Karpas-422 (cell line): ENCODE data around the gene TMEM63B. TPM values are rescaled to one million over a fixed set of nuclear protein-coding genes. Genes with fewer than 3 reads are reported as not detected.
A peak's percentile ranks its signal among the peaks of the same experiment; 100 is the strongest.

ENCODE experiments used
- DNase-seq: peaks from one replicate; pipeline ENCODE4 v3.0.0-alpha.2; 2015
- H2AFZ ChIP-seq: fragments of 200-600 bp; sonication (generic); 2 replicates; pipeline ENCODE4 v1.6.1; 2014; ENCODE audit warnings: antibody characterized with exemption, low read length, mixed read lengths
- H3K27ac ChIP-seq: fragments of 200-600 bp; sonication (generic); 2 replicates; pipeline ENCODE4 v1.5.1; 2014; ENCODE audit warnings: mild to moderate bottlenecking, low read length, moderate library complexity
- H3K27me3 ChIP-seq: fragments of 200-600 bp; sonication (generic); 2 replicates; pipeline ENCODE4 v1.6.1; 2014; ENCODE audit warnings: low read length, mixed read lengths
- H3K36me3 ChIP-seq: fragments of 200-600 bp; sonication (generic); 2 replicates; pipeline ENCODE4 v1.6.1; 2014; ENCODE audit warnings: low read length, mixed read lengths; ENCODE audit not compliant: insufficient read depth
- H3K4me1 ChIP-seq: fragments of 200-600 bp; sonication (generic); 2 replicates; pipeline ENCODE4 v1.6.1; 2014; ENCODE audit warnings: mild to moderate bottlenecking, low read length, mixed read lengths
- H3K4me2 ChIP-seq: fragments of 200-600 bp; sonication (generic); 2 replicates; pipeline ENCODE4 v1.6.1; 2014; ENCODE audit warnings: low read length, low read depth, mild to moderate bottlenecking; ENCODE audit not compliant: poor library complexity, severe bottlenecking
- H3K4me3 ChIP-seq: fragments of 200-600 bp; sonication (generic); 2 replicates; pipeline ENCODE4 v1.5.1; 2014; ENCODE audit warnings: mild to moderate bottlenecking, antibody characterized with exemption, low read length, mixed read lengths
- H3K79me2 ChIP-seq: fragments of 200-600 bp; sonication (generic); 2 replicates; pipeline ENCODE4 v1.6.1; 2014; ENCODE audit warnings: mild to moderate bottlenecking, low read length, mixed read lengths
- H3K9ac ChIP-seq: fragments of 200-600 bp; sonication (generic); 2 replicates; pipeline ENCODE4 v1.6.0; 2014; ENCODE audit warnings: low read length
- H3K9me2 ChIP-seq: fragments of 200-600 bp; sonication (generic), shearing (Covaris generic); replicated peaks from 2 replicates; pipeline ENCODE4 v1.6.0; 2014; ENCODE audit warnings: mild to moderate bottlenecking, low read length, moderate library complexity; ENCODE audit not compliant: insufficient read depth
- H3K9me3 ChIP-seq: fragments of 300-700, 200-600 bp; sonication (generic); 2 replicates; pipeline ENCODE4 v1.6.1; 2014; ENCODE audit warnings: low read length, mixed read lengths
- H4K20me1 ChIP-seq: fragments of 200-600 bp; sonication (generic); 2 replicates; pipeline ENCODE4 v1.6.1; 2014; ENCODE audit warnings: mild to moderate bottlenecking, antibody characterized with exemption, low read length, low read depth; ENCODE audit not compliant: insufficient read depth
- total RNA-seq: library from RNA; depleted of rRNA; stranded (reverse); fragments of >200 nt; shearing (Covaris generic); gene quantifications from 2 replicates; pipeline ENCODE4 v1.2.3, GENCODE V29; 2014; ENCODE audit warnings: low replicate concordance

TMEM63B gene
- total RNA-seq, 1 experiment from 2014 or later = 9.1 TPM

- no peaks in the 10 kb centered on the region for H3K79me2 ChIP-seq
- no peak overlapping the region for H3K9ac ChIP-seq
- peaks cover 9% of the 10 kb centered on the region for H3K4me1 ChIP-seq
- H3K36me3 ChIP-seq = no peaks in the 10 kb centered on the region
- no peak overlapping the region for H3K27ac ChIP-seq
- H4K20me1 ChIP-seq = no peaks in the 10 kb centered on the region
- no peaks in the 10 kb centered on the region for H3K9me3 ChIP-seq
- DNase-seq = no peak
- no peaks in the 10 kb centered on the region for H3K9me2 ChIP-seq
- H2AFZ ChIP-seq = no peak overlapping the region
- H3K27me3 ChIP-seq = no peaks in the 10 kb centered on the region
- no peak overlapping the region for H3K4me3 ChIP-seq
- H3K4me2 ChIP-seq = no peak overlapping the region
Measured at GRCh38 chr6:44149369-44150012, 22.1 kb downstream of the TMEM63B start.

- Histone ChIP-seq H3K9me3 (no peaks in the 10 kb centered on the region), H4K20me1 (no peaks in the 10 kb centered on the region), H3K79me2 (no peaks in the 10 kb centered on the region), H3K4me3 (no peak overlapping the region), H3K9ac (no peak overlapping the region), H3K4me2 (no peak overlapping the region), H2AFZ (no peak overlapping the region), H3K4me1 (peaks cover 9% of the 10 kb centered on the region), H3K27me3 (no peaks in the 10 kb centered on the region), H3K9me2 (no peaks in the 10 kb centered on the region), H3K27ac (no peak overlapping the region), H3K36me3 (no peaks in the 10 kb centered on the region)
- DNase-seq = no peak
Measured at GRCh38 chr6:44150317-44150917, 23.1 kb downstream of the TMEM63B start.

GRCh38 chr6:44151348-44152108 is 24.2 kb downstream of the TMEM63B start:
- H2AFZ ChIP-seq = no peak overlapping the region
- H3K27ac ChIP-seq = no peak overlapping the region
- no peaks in the 10 kb centered on the region for H3K9me2 ChIP-seq
- no peaks in the 10 kb centered on the region for H3K79me2 ChIP-seq
- no peaks in the 10 kb centered on the region for H3K36me3 ChIP-seq
- H3K4me2 ChIP-seq = no peak overlapping the region
- peak; percentile 93 for DNase-seq
- no peak overlapping the region for H3K9ac ChIP-seq
- no peaks in the 10 kb centered on the region for H4K20me1 ChIP-seq
- no peak overlapping the region for H3K4me3 ChIP-seq
- H3K9me3 ChIP-seq = no peaks in the 10 kb centered on the region
- peaks cover 9% of the 10 kb centered on the region for H3K4me1 ChIP-seq
- H3K27me3 ChIP-seq = no peaks in the 10 kb centered on the region

GRCh38 chr6:44152109-44152461 is 24.7 kb downstream of the TMEM63B start:
- DNase-seq = no peak
- Histone ChIP-seq H4K20me1 (no peaks in the 10 kb centered on the region), H3K4me2 (no peak overlapping the region), H3K9me2 (no peaks in the 10 kb centered on the region), H3K36me3 (no peaks in the 10 kb centered on the region), H3K27me3 (no peaks in the 10 kb centered on the region), H3K9ac (no peak overlapping the region), H2AFZ (no peak overlapping the region), H3K79me2 (no peaks in the 10 kb centered on the region), H3K9me3 (no peaks in the 10 kb centered on the region), H3K4me3 (no peak overlapping the region), H3K4me1 (peaks cover 9% of the 10 kb centered on the region), H3K27ac (no peak overlapping the region)

DNA sequence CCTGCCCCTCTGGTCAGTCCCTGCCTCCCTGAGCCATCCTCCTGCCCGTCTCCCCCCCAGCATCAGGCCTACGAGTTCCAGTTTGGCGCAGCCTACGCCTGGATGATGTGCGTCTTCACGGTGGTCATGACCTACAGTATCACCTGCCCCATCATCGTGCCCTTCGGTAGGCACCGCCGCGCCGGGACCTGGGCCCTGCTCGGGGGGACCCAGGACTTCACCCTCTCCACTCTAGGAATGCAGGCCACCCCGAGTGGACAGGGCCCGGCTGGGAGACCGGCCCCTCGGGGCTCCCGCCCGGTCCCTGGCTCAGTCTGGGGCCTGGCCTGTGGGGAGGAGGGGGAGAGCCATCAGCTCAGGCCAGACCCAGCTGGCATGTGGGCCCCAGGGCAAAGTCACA is 25.2 kb downstream of the TMEM63B start:
- Histone ChIP-seq H3K9ac (no peak overlapping the region), H3K4me1 (peaks cover 9% of the 10 kb centered on the region), H3K27ac (no peak overlapping the region)

GRCh38 chr6:44154067-44154466 is 26.7 kb downstream of the TMEM63B start:
- Histone ChIP-seq H3K27me3 (no peaks in the 10 kb centered on the region), H3K79me2 (no peaks in the 10 kb centered on the region), H3K4me3 (no peak overlapping the region), H3K27ac (no peak overlapping the region), H4K20me1 (no peaks in the 10 kb centered on the region), H3K9ac (no peak overlapping the region), H3K9me3 (no peaks in the 10 kb centered on the region), H2AFZ (no peak overlapping the region), H3K4me2 (no peak overlapping the region), H3K9me2 (no peaks in the 10 kb centered on the region), H3K4me1 (peaks cover 9% of the 10 kb centered on the region), H3K36me3 (no peaks in the 10 kb centered on the region)
- DNase-seq = no peak

More for the DNA sequence above, 25.2 kb downstream of the TMEM63B start:
- H3K27me3 ChIP-seq = no peaks in the 10 kb centered on the region
- H3K4me2 ChIP-seq = no peak overlapping the region
- H3K36me3 ChIP-seq = no peaks in the 10 kb centered on the region
- no peaks in the 10 kb centered on the region for H3K9me2 ChIP-seq
- no peaks in the 10 kb centered on the region for H4K20me1 ChIP-seq
- no peak overlapping the region for H2AFZ ChIP-seq
- H3K4me3 ChIP-seq = no peak overlapping the region
- H3K79me2 ChIP-seq = no peaks in the 10 kb centered on the region
- no peaks in the 10 kb centered on the region for H3K9me3 ChIP-seq
- no peak for DNase-seq

DNA sequence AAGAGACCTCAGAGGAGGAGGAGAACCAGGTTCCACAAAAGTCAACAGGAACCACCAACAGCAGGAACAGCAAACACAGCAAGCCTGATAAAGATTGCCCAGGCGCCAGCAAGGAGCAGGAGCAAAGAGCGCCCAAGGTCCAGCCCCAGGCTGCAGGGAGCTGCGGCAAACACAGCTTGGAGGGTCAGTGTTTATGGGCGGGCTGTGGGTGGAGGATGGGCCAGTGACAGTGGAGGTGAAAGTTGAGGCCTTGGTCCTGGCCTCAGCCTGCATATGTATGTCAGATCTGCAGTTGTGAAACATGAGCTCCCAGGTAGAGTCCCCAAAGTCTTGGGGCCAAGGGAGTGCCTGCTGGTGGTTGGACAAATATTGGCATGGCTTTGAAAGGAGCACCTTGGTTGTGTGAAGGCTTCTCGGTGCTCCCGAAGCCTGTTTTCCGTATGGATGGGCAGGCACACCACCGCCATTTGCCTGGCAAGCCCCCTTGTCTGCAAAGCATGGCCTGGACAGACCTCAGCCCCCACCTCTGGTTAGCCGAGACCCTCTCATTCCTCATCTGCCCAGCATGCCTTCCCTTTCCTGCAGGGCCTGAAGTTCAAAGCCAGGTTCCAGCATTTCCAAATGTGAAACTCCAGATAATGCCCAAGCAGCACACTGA is 29.3 kb downstream of the TMEM63B start:
- Histone ChIP-seq H3K4me2 (no peak overlapping the region), H3K9me2 (no peaks in the 10 kb centered on the region), H3K9ac (no peak overlapping the region)

GRCh38 chr6:44157152-44157521 is 29.8 kb downstream of the TMEM63B start:
- Histone ChIP-seq H3K4me2 (no peak overlapping the region), H3K27ac (no peak overlapping the region), H3K36me3 (no peaks in the 10 kb centered on the region), H3K9ac (no peak overlapping the region), H2AFZ (no peak overlapping the region), H3K4me3 (no peak overlapping the region), H3K27me3 (no peaks in the 10 kb centered on the region), H3K9me3 (no peaks in the 10 kb centered on the region), H3K79me2 (no peaks in the 10 kb centered on the region), H4K20me1 (no peaks in the 10 kb centered on the region), H3K4me1 (peaks cover 6% of the 10 kb centered on the region), H3K9me2 (no peaks in the 10 kb centered on the region)
- DNase-seq = no peak

More for the DNA sequence above, 29.3 kb downstream of the TMEM63B start:
- no peak for DNase-seq
- Histone ChIP-seq H3K79me2 (no peaks in the 10 kb centered on the region), H3K27me3 (no peaks in the 10 kb centered on the region), H3K36me3 (no peaks in the 10 kb centered on the region), H2AFZ (no peak overlapping the region), H3K4me3 (no peak overlapping the region), H4K20me1 (no peaks in the 10 kb centered on the region), H3K4me1 (peaks cover 4% of the 10 kb centered on the region), H3K9me3 (no peaks in the 10 kb centered on the region), H3K27ac (no peak overlapping the region)
